HG02759 (cell line): Measurements from ENCODE around the gene DRD2.

Experiments used
- ATAC-seq: cut with Tn5 transposase; IDR thresholded peaks from one replicate; pipeline ENCODE4 v1.9.1; 2021; ENCODE audit warnings: mild to moderate bottlenecking, moderate library complexity; ENCODE audit not compliant: unreplicated experiment

The DRD2 gene

GRCh38 chr11:113377681-113378412 lies 97.4 kb downstream of the DRD2 start:
- ATAC-seq, result no peak

- peak; percentile 85 for ATAC-seq
Observed at GRCh38 chr11:113376156-113376555, 99.0 kb downstream of the DRD2 start.

DNA sequence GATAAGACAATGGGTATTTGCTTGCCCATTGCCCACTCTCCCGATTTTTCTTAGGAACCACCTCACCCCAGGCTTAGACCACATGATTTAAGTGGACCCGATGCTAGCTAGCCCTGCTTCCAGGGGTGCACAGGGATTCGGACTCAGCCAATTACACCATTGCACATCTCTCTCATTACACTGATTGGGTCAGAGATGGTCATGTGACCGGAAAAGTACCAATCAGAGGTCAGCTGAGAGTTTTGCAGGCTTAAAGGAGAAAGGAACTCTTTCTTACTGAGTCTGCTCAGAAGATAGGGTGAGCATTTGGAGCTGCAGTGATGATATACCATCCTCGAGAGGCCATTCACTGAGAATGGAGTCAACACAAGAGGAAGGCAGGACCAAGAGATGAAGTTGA lies 99.8 kb downstream of the DRD2 start:
- ATAC-seq, result no peak

GRCh38 chr11:113373981-113374560 lies 101.1 kb downstream of the DRD2 start:
- no peak for ATAC-seq

- ATAC-seq, result no peak
Observed at GRCh38 chr11:113373306-113373705, 101.9 kb downstream of the DRD2 start.

- no peak for ATAC-seq
Observed at GRCh38 chr11:113372309-113372708, 102.9 kb downstream of the DRD2 start.

DNA sequence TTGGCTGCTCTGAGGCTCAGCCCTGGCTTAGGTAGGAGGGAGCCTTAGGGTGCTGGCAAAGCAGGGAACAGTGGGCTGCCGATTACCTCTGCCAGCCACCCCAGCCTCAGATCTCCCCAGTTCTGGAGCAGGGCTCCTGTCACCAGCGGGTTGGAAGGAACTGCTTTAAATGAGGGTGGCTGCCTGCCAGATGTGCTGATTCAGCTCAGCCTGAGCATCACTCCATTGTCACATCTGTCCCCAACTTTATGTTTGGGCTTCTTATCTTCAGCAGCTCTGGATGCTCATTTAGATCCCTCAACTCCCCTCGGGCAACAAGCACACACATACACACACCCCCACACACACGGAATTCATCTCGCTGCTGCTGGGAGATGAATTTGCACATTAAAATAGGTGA lies 104.6 kb downstream of the DRD2 start:
- ATAC-seq, result no peak

- no peak for ATAC-seq
Observed at GRCh38 chr11:113369411-113369810, 105.8 kb downstream of the DRD2 start.

- ATAC-seq, result no peak
Observed at GRCh38 chr11:113365895-113366294, 109.3 kb downstream of the DRD2 start.

GRCh38 chr11:113363996-113364641 lies 111.1 kb downstream of the DRD2 start:
- no peak for ATAC-seq

GRCh38 chr11:113363406-113363805 lies 111.8 kb downstream of the DRD2 start:
- no peak for ATAC-seq
